HG02642 (cell line): ENCODE results near the gene MPRIP.

ENCODE experiments used
- ATAC-seq: cut with Tn5 transposase; IDR thresholded peaks from one replicate; pipeline ENCODE4 v1.9.1; 2021; ENCODE audit warnings: mild to moderate bottlenecking; ENCODE audit not compliant: unreplicated experiment, poor library complexity

The MPRIP gene

GRCh38 chr17:17102176-17102575 is 59.9 kb downstream of the MPRIP start:
- ATAC-seq, result no peak

GRCh38 chr17:17103160-17103559 is 60.9 kb downstream of the MPRIP start:
- no peak for ATAC-seq

GRCh38 chr17:17104036-17104435 is 61.8 kb downstream of the MPRIP start:
- ATAC-seq, result no peak

- ATAC-seq, result no peak
Measured at GRCh38 chr17:17104494-17104893, 62.2 kb downstream of the MPRIP start.

- ATAC-seq, result no peak
Measured at GRCh38 chr17:17105976-17106375, 63.7 kb downstream of the MPRIP start.

GRCh38 chr17:17106756-17107155 is 64.5 kb downstream of the MPRIP start:
- ATAC-seq, result no peak

GRCh38 chr17:17107281-17107680 is 65.0 kb downstream of the MPRIP start:
- no peak for ATAC-seq

- no peak for ATAC-seq
Measured at GRCh38 chr17:17107891-17108431, 65.7 kb downstream of the MPRIP start.

GRCh38 chr17:17108451-17109049 is 66.3 kb downstream of the MPRIP start:
- ATAC-seq, result no peak

- ATAC-seq, result no peak
Measured at GRCh38 chr17:17109256-17109655, 67.0 kb downstream of the MPRIP start.

GRCh38 chr17:17109907-17110306 is 67.7 kb downstream of the MPRIP start:
- ATAC-seq, result no peak

- no peak for ATAC-seq
Measured at GRCh38 chr17:17110520-17110919, 68.3 kb downstream of the MPRIP start.

GRCh38 chr17:17111401-17112393 is 69.4 kb downstream of the MPRIP start:
- no peak for ATAC-seq

- no peak for ATAC-seq
Measured at GRCh38 chr17:17112628-17113200, 70.5 kb downstream of the MPRIP start.

- ATAC-seq, result no peak
Measured at GRCh38 chr17:17114592-17115225, 72.5 kb downstream of the MPRIP start.

- no peak for ATAC-seq
Measured at GRCh38 chr17:17115620-17116019, 73.4 kb downstream of the MPRIP start.

- no peak for ATAC-seq
Measured at GRCh38 chr17:17116406-17116805, 74.1 kb downstream of the MPRIP start.

- ATAC-seq, result no peak
Measured at GRCh38 chr17:17117923-17118322, 75.7 kb downstream of the MPRIP start.

- ATAC-seq, result no peak
Measured at GRCh38 chr17:17118399-17118798, 76.1 kb downstream of the MPRIP start.

- no peak for ATAC-seq
Measured at GRCh38 chr17:17119106-17119505, 76.8 kb downstream of the MPRIP start.

GRCh38 chr17:17119533-17119932 is 77.3 kb downstream of the MPRIP start:
- ATAC-seq, result no peak
